ENCODE measurements around the gene PPP1R7. TPM values are rescaled to one million over a fixed set of nuclear protein-coding genes. Genes with fewer than 3 reads are reported as not detected.

Gene PPP1R7
- total and polyA plus RNA-seq, 2 of the 4 experiments (the other 2 are of a cell fraction) = 60.8 to 70.0 TPM

DNA sequence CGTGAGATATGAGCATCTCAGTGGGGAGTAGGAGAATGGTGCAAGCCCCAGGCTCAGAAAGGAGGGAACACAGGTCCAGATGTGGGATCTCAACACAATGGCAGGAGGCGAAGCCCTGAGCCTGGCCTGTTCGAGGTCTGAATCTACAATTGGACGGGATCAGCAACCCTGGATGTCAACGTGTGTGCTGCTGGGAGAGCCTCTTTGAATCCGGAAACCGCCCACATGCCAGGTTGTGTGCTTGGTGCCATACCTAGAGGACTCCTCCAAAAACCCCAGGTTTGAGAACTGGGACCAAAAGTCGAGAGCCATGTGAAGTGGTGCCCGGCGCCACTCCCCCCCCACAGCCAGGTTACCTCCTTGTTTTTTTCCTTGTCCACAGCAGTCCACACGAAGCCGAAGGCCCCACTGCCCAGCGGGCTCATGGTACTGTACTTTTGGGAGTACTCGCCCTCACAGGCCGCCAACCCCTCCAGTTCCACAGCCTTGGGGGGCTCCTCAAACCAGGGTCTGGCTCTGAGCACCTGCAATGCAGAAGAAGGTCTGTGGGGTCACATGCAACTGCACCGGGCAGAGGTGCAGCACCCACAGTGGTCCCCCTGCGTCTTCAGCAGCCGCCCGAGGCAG lies 27.8 kb upstream of the PPP1R7 start:
- dilution Hi-C loops (cut with HindIII; ENCODE audit: low sequenced_read_pairs, unreplicated experiment) = no loop called here
- Histone ChIP-seq H4K91ac (ENCODE audit: insufficient read depth, low read depth, low read length) (no peak overlapping the region), H3K14ac (replicated peaks; ENCODE audit: low read depth, low read length) (no peak overlapping the region), H3K79me1 (ENCODE audit: low read depth in 1 of 2, low read length in 2 of 2) (no peaks in the 10 kb centered on the region), H3K18ac (ENCODE audit: low read depth, low read length) (no peak overlapping the region), H3K4me3 (ENCODE audit: insufficient read depth, low read depth, low read length) (no peak overlapping the region), H3K9me3 (ENCODE audit: control insufficient read depth, insufficient read depth, low read length) (peaks cover 2% of the 10 kb centered on the region; the same call in 1 of the 2 replicates), H3K4me1 (ENCODE audit: control insufficient read depth, insufficient read depth, low read length) (no peaks in the 10 kb centered on the region), H3K23ac (ENCODE audit: low read depth, low read length) (no peak overlapping the region), H3K36me3 (ENCODE audit: control insufficient read depth, insufficient read depth, low read length) (peaks cover 11% of the 10 kb centered on the region), H4K8ac (ENCODE audit: low read depth in 2 of 2, low read length in 2 of 2) (no peak overlapping the region), H3K9ac (ENCODE audit: low read depth, low read length) (no peak overlapping the region), H2AK5ac (ENCODE audit: low read depth, low read length) (no peak overlapping the region), H3K27me3 (ENCODE audit: control insufficient read depth, insufficient read depth, low read length) (no peaks in the 10 kb centered on the region), H3K4me2 (ENCODE audit: low read depth, low read length) (no peak overlapping the region), H2BK120ac (ENCODE audit: low read depth, low read length) (no peak overlapping the region), H2BK15ac (ENCODE audit: low read depth, low read length) (no peak overlapping the region), H2BK20ac (ENCODE audit: low read depth, low read length) (no peak overlapping the region), H3K56ac (ENCODE audit: extremely low read depth, insufficient read depth, low read length) (no peak overlapping the region), H4K20me1 (ENCODE audit: insufficient read depth, low read length) (no peaks in the 10 kb centered on the region), H3K4ac (ENCODE audit: low read depth, low read length) (no peak overlapping the region), H3K9me1 (ENCODE audit: insufficient read depth, low read length) (peaks cover 3% of the 10 kb centered on the region; the same call in 1 of the 2 replicates), H3K27ac (ENCODE audit: insufficient read depth, low read length) (no peak overlapping the region), H2AFZ (replicated peaks; ENCODE audit: low read length, poor library complexity) (no peak overlapping the region), H4K5ac (ENCODE audit: low read depth, low read length) (no peak overlapping the region), H2BK5ac (ENCODE audit: low read depth, low read length, poor library complexity, severe bottlenecking) (no peak overlapping the region), H2AK9ac (replicated peaks; ENCODE audit: low read depth, low read length, poor library complexity) (no peak overlapping the region)
- in situ Hi-C loops (cut with MboI; ENCODE audit: low sequenced_read_pairs) = no loop called here
- intact Hi-C loops (cut with micrococcal nuclease) = no loop called here
- ATAC-seq (ENCODE audit: low read depth) (no peak), DNase-seq (no peak)
- 86% methylated on average over 10 of the region's 19 CpGs; no CpG with 5 or more reads in 1 of the 2 experiments for WGBS, 2 experiments (ENCODE audit: extremely low coverage in 2 of 2, insufficient read length in 1 of 2)
- CTCF ChIA-PET = no interaction called here
- no TSS peak for BruUV-seq (replicated peaks)
- TF ChIP-seq, protein P1, sequence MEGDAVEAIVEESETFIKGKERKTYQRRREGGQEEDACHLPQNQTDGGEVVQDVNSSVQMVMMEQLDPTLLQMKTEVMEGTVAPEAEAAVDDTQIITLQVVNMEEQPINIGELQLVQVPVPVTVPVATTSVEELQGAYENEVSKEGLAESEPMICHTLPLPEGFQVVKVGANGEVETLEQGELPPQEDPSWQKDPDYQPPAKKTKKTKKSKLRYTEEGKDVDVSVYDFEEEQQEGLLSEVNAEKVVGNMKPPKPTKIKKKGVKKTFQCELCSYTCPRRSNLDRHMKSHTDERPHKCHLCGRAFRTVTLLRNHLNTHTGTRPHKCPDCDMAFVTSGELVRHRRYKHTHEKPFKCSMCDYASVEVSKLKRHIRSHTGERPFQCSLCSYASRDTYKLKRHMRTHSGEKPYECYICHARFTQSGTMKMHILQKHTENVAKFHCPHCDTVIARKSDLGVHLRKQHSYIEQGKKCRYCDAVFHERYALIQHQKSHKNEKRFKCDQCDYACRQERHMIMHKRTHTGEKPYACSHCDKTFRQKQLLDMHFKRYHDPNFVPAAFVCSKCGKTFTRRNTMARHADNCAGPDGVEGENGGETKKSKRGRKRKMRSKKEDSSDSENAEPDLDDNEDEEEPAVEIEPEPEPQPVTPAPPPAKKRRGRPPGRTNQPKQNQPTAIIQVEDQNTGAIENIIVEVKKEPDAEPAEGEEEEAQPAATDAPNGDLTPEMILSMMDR (conservative IDR thresholded peaks at IDR 0.05; ENCODE audit: low read depth, low read length) = no peak
- TF ChIP-seq POLR2A (IDR thresholded peaks at IDR 0.05; ENCODE audit: low read depth, low read length) (no peak), MXI1 (IDR thresholded peaks at IDR 0.05; ENCODE audit: borderline replicate concordance, low read depth, low read length) (no peak), MAZ (IDR thresholded peaks at IDR 0.05; ENCODE audit: borderline replicate concordance, low read depth, low read length) (no peak), CEBPB (IDR thresholded peaks at IDR 0.05; ENCODE audit: low read depth, low read length) (no peak), BHLHE40 (IDR thresholded peaks at IDR 0.05; ENCODE audit: low read depth, low read length) (no peak), RFX5 (IDR thresholded peaks at IDR 0.05; ENCODE audit: low read depth, low read length) (no peak), RCOR1 (IDR thresholded peaks at IDR 0.05; ENCODE audit: insufficient replicate concordance, low read length) (no peak), FOS (IDR thresholded peaks at IDR 0.05; ENCODE audit: low read depth, low read length) (no peak), SMC3 (IDR thresholded peaks at IDR 0.05; ENCODE audit: low read depth, low read length) (no peak), MAFK (IDR thresholded peaks at IDR 0.05; ENCODE audit: low read depth, low read length) (no peak), RAD21 (IDR thresholded peaks at IDR 0.05; ENCODE audit: low read length) (no peak), CHD1 (IDR thresholded peaks at IDR 0.05; ENCODE audit: low read depth, low read length) (no peak)
- TF ChIP-seq, protein P2, sequence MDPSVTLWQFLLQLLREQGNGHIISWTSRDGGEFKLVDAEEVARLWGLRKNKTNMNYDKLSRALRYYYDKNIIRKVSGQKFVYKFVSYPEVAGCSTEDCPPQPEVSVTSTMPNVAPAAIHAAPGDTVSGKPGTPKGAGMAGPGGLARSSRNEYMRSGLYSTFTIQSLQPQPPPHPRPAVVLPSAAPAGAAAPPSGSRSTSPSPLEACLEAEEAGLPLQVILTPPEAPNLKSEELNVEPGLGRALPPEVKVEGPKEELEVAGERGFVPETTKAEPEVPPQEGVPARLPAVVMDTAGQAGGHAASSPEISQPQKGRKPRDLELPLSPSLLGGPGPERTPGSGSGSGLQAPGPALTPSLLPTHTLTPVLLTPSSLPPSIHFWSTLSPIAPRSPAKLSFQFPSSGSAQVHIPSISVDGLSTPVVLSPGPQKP (IDR thresholded peaks at IDR 0.05; ENCODE audit: borderline replicate concordance, low read depth, low read length) = no peak
- TF ChIP-seq, protein P3, sequence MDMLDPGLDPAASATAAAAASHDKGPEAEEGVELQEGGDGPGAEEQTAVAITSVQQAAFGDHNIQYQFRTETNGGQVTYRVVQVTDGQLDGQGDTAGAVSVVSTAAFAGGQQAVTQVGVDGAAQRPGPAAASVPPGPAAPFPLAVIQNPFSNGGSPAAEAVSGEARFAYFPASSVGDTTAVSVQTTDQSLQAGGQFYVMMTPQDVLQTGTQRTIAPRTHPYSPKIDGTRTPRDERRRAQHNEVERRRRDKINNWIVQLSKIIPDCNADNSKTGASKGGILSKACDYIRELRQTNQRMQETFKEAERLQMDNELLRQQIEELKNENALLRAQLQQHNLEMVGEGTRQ (IDR thresholded peaks at IDR 0.05; ENCODE audit: low read depth, low read length) = no peak
- POLR2A ChIA-PET (ENCODE audit: unreplicated experiment) = no interaction called here

All from IMR-90 (cell line).